Measurements from ENCODE around the gene AOX1.
"Not testable (repeated sequence)": the region's sequence is repeated elsewhere in the genome, so short reads cannot be mapped to it uniquely, and the experiment has no call there.

Gene AOX1

GRCh38 chr2:200603972-200604371 lies 18.2 kb downstream of the AOX1 start:
- no peak for DNase-seq (ENCODE audit: low spot score)

GRCh38 chr2:200604571-200605255 lies 18.9 kb downstream of the AOX1 start:
- DNase-seq (ENCODE audit: low spot score), result no peak

- DNase-seq (ENCODE audit: low spot score), result no peak
Measured at GRCh38 chr2:200608341-200609027, 22.7 kb downstream of the AOX1 start.

GRCh38 chr2:200609028-200609614 lies 23.3 kb downstream of the AOX1 start:
- DNase-seq (ENCODE audit: low spot score), result no peak

- not testable (repeated sequence) for DNase-seq (ENCODE audit: low spot score)
Measured at GRCh38 chr2:200610217-200610616, 24.4 kb downstream of the AOX1 start.

- DNase-seq (ENCODE audit: low spot score), result no peak
Measured at GRCh38 chr2:200613692-200614091, 27.9 kb downstream of the AOX1 start.

GRCh38 chr2:200614249-200614648 lies 28.4 kb downstream of the AOX1 start:
- no peak for DNase-seq (ENCODE audit: low spot score)

GRCh38 chr2:200615247-200615646 lies 29.4 kb downstream of the AOX1 start:
- DNase-seq (ENCODE audit: low spot score), result no peak

GRCh38 chr2:200616193-200616592 lies 30.4 kb downstream of the AOX1 start:
- no peak for DNase-seq (ENCODE audit: low spot score)

GRCh38 chr2:200616656-200617055 lies 30.8 kb downstream of the AOX1 start:
- DNase-seq (ENCODE audit: low spot score), result no peak

- DNase-seq (ENCODE audit: low spot score), result no peak
Measured at GRCh38 chr2:200617156-200618053, 31.6 kb downstream of the AOX1 start.

GRCh38 chr2:200618054-200618419 lies 32.2 kb downstream of the AOX1 start:
- no peak for DNase-seq (ENCODE audit: low spot score)

- no peak for DNase-seq (ENCODE audit: low spot score)
Measured at GRCh38 chr2:200618590-200619021, 32.8 kb downstream of the AOX1 start.

- no peak for DNase-seq (ENCODE audit: low spot score)
Measured at GRCh38 chr2:200619279-200619678, 33.5 kb downstream of the AOX1 start.

GRCh38 chr2:200620606-200621390 lies 35.0 kb downstream of the AOX1 start:
- no peak for DNase-seq (ENCODE audit: low spot score)

- DNase-seq (ENCODE audit: low spot score), result no peak
Measured at GRCh38 chr2:200622106-200622505, 36.3 kb downstream of the AOX1 start.

GRCh38 chr2:200624026-200624425 lies 38.2 kb downstream of the AOX1 start:
- DNase-seq (ENCODE audit: low spot score), result no peak

GRCh38 chr2:200624658-200625057 lies 38.8 kb downstream of the AOX1 start:
- no peak for DNase-seq (ENCODE audit: low spot score)

- no peak for DNase-seq (ENCODE audit: low spot score)
Measured at GRCh38 chr2:200625282-200625681, 39.5 kb downstream of the AOX1 start.

- DNase-seq (ENCODE audit: low spot score), result no peak
Measured at GRCh38 chr2:200625958-200626363, 40.1 kb downstream of the AOX1 start.

GRCh38 chr2:200627110-200627770 lies 41.4 kb downstream of the AOX1 start:
- no peak for DNase-seq (ENCODE audit: low spot score)
